Liver (tissue), 3 donors: ENCODE data around the gene DSTN.

Source experiments
- GABPA ChIP-seq, 2 donors: IDR thresholded peaks in 1 of 2; conservative IDR thresholded peaks in 1 of 2; 2 replicates each; pipeline ENCODE4 v1.6.1; 2016; ENCODE audit warnings: antibody characterized with exemption in 2 of 2, mild to moderate bottlenecking in 1 of 2, moderate library complexity in 1 of 2
- JUND ChIP-seq, 2 donors: IDR thresholded peaks; 2 replicates each; pipeline ENCODE4 v1.6.1; 2016; ENCODE audit warnings: antibody characterized with exemption in 2 of 2
- RAD21 ChIP-seq, 2 donors: IDR thresholded peaks; 2 replicates each; pipeline ENCODE4 v1.6.1; 2016; ENCODE audit warnings: antibody characterized with exemption in 2 of 2, mild to moderate bottlenecking in 2 of 2
- SP1 ChIP-seq: IDR thresholded peaks from 2 replicates; pipeline ENCODE4 v1.6.1; 2018; ENCODE audit warnings: antibody characterized with exemption, mild to moderate bottlenecking
- TAF1 ChIP-seq: conservative IDR thresholded peaks from 2 replicates; pipeline ENCODE4 v1.6.1; 2016; ENCODE audit warnings: antibody characterized with exemption, mild to moderate bottlenecking
- YY1 ChIP-seq: IDR thresholded peaks from 2 replicates; pipeline ENCODE4 v1.6.1; 2016; ENCODE audit warnings: antibody characterized with exemption, mild to moderate bottlenecking
- TF ChIP-seq, protein P1 (sequence below): fragments of 150-350 bp; IDR thresholded peaks from 2 replicates; pipeline ENCODE4 v1.5.1; 2017; ENCODE audit warnings: improper control_type of control experiment, low read depth, low read length; ENCODE audit not compliant: missing input control
- TF ChIP-seq, protein P2 (sequence below): IDR thresholded peaks from 2 replicates; pipeline ENCODE4 v1.6.1; 2016; ENCODE audit warnings: antibody characterized with exemption
- TF ChIP-seq, protein P3 (sequence below): IDR thresholded peaks from 2 replicates; pipeline ENCODE4 v1.6.1; 2016; ENCODE audit warnings: antibody characterized with exemption, mild to moderate bottlenecking
- TF ChIP-seq, protein P4 (sequence below): IDR thresholded peaks from 2 replicates; pipeline ENCODE4 v1.6.1; 2016; ENCODE audit warnings: antibody characterized with exemption
- TF ChIP-seq, protein P5 (sequence below): IDR thresholded peaks from 2 replicates; pipeline ENCODE4 v1.6.1; 2016; ENCODE audit warnings: antibody characterized with exemption
- donor health status: healthy.
- donor health status: healthy.

DNA sequence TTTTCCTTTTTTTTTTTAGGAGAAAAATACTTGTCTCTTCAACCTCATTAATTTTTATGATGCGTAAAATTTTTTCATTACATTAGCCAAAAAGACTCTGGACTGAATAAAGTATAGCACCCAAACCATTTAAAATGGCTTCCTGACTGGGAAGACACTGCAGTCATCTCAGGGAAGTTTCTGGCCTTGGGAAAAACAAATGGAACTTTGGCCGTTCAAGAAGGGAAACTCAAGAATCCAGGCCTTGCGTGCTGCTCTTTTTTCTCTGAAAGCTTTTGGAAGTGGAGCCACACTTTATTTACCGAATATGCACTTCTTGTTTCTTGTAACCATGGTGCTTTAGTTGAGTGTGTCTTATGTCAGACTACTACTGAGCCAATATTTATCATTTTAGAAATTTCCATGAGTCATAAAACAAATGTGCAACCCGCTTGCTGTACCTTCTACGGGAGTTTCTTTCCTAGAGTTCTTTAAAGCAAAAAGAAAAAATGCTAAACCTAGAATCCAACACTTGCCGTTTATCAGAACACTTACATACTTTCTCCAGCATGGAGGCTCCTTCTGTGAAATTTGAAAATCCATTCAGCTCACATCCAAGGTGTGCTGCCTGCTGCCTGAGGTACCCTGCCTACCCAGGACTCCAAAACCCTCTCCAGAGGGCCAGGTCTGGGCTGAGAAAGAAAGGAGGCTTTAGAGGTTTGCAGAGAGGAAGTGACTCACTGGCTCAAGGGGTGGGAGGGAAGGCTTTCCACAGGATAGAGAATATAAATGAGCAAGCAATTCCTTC is 11.5 kb upstream of the DSTN start:
- TF ChIP-seq, protein P1, sequence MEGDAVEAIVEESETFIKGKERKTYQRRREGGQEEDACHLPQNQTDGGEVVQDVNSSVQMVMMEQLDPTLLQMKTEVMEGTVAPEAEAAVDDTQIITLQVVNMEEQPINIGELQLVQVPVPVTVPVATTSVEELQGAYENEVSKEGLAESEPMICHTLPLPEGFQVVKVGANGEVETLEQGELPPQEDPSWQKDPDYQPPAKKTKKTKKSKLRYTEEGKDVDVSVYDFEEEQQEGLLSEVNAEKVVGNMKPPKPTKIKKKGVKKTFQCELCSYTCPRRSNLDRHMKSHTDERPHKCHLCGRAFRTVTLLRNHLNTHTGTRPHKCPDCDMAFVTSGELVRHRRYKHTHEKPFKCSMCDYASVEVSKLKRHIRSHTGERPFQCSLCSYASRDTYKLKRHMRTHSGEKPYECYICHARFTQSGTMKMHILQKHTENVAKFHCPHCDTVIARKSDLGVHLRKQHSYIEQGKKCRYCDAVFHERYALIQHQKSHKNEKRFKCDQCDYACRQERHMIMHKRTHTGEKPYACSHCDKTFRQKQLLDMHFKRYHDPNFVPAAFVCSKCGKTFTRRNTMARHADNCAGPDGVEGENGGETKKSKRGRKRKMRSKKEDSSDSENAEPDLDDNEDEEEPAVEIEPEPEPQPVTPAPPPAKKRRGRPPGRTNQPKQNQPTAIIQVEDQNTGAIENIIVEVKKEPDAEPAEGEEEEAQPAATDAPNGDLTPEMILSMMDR, result no peak
- TF ChIP-seq, protein P2, sequence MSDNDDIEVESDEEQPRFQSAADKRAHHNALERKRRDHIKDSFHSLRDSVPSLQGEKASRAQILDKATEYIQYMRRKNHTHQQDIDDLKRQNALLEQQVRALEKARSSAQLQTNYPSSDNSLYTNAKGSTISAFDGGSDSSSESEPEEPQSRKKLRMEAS, result no peak
- TF ChIP-seq, protein P3, sequence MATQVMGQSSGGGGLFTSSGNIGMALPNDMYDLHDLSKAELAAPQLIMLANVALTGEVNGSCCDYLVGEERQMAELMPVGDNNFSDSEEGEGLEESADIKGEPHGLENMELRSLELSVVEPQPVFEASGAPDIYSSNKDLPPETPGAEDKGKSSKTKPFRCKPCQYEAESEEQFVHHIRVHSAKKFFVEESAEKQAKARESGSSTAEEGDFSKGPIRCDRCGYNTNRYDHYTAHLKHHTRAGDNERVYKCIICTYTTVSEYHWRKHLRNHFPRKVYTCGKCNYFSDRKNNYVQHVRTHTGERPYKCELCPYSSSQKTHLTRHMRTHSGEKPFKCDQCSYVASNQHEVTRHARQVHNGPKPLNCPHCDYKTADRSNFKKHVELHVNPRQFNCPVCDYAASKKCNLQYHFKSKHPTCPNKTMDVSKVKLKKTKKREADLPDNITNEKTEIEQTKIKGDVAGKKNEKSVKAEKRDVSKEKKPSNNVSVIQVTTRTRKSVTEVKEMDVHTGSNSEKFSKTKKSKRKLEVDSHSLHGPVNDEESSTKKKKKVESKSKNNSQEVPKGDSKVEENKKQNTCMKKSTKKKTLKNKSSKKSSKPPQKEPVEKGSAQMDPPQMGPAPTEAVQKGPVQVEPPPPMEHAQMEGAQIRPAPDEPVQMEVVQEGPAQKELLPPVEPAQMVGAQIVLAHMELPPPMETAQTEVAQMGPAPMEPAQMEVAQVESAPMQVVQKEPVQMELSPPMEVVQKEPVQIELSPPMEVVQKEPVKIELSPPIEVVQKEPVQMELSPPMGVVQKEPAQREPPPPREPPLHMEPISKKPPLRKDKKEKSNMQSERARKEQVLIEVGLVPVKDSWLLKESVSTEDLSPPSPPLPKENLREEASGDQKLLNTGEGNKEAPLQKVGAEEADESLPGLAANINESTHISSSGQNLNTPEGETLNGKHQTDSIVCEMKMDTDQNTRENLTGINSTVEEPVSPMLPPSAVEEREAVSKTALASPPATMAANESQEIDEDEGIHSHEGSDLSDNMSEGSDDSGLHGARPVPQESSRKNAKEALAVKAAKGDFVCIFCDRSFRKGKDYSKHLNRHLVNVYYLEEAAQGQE, result no peak
- no peak for TF ChIP-seq RAD21 (IDR thresholded peaks at IDR 0.05)
- peak; percentile 25 to 33 for TF ChIP-seq JUND (IDR thresholded peaks at IDR 0.05)
- TF ChIP-seq GABPA (IDR thresholded peaks at IDR 0.05 in 1 of 2, conservative IDR thresholded peaks at IDR 0.05 in 1 of 2), result no peak
- no peak for TF ChIP-seq YY1
- TF ChIP-seq TAF1, result no peak
- TF ChIP-seq, protein P4, sequence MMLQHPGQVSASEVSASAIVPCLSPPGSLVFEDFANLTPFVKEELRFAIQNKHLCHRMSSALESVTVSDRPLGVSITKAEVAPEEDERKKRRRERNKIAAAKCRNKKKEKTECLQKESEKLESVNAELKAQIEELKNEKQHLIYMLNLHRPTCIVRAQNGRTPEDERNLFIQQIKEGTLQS, result no peak
- TF ChIP-seq, protein P5, sequence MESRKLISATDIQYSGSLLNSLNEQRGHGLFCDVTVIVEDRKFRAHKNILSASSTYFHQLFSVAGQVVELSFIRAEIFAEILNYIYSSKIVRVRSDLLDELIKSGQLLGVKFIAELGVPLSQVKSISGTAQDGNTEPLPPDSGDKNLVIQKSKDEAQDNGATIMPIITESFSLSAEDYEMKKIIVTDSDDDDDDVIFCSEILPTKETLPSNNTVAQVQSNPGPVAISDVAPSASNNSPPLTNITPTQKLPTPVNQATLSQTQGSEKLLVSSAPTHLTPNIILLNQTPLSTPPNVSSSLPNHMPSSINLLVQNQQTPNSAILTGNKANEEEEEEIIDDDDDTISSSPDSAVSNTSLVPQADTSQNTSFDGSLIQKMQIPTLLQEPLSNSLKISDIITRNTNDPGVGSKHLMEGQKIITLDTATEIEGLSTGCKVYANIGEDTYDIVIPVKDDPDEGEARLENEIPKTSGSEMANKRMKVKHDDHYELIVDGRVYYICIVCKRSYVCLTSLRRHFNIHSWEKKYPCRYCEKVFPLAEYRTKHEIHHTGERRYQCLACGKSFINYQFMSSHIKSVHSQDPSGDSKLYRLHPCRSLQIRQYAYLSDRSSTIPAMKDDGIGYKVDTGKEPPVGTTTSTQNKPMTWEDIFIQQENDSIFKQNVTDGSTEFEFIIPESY, result no peak
- peak; percentile 6 for TF ChIP-seq SP1
